HepG2 (cell line): ENCODE results near the gene TMEM143. TPM values are rescaled to one million over a fixed set of nuclear protein-coding genes. Genes with fewer than 3 reads are reported as not detected.

Experiments used
- ATAC-seq: fragments of 200-7000 bp; cut with Tn5 transposase; 3 replicates; pipeline ENCODE4 v1.9.1; 2020; ENCODE audit warnings: mild to moderate bottlenecking, moderate library complexity
- BruUV-seq: library from RNA; stranded (reverse); fragments of 400-500 nt; replicated peaks from 2 replicates; lab custom pipeline; 2021; lab: Mats Ljungman, UMichigan
- CTCF ChIA-PET: fragments of 300-600 bp; formaldehyde crosslinking; extraction: SDS; loops from one replicate; lab custom pipeline; 2021; ENCODE audit warnings: low total read pairs, inconsistent platforms, low intra/inter-chr PET ratio; lab: Yijun Ruan, JAX
- POLR2A ChIA-PET: fragments of 350-600 bp; sonication (Branson Sonifier 250); formaldehyde crosslinking; loops from one replicate; lab custom pipeline; 2020; ENCODE audit warnings: antibody characterized with exemption, inconsistent platforms; lab: Yijun Ruan, JAX
- DNase-seq: peaks from one replicate; pipeline ENCODE4 v3.0.0-alpha.2; 2015; ENCODE audit warnings: low spot score
- FAIRE-seq: peaks from 3 replicates; lab custom pipeline; 2011; peaks lifted over from hg19 to GRCh38; lab: Jason Lieb, UNC
- H2AFZ ChIP-seq: one replicate; pipeline ENCODE4 v1.6.1; 2011; ENCODE audit warnings: low read length, inconsistent platforms
- H3K27ac ChIP-seq: fragments of 300-600 bp; 3 replicates; pipeline ENCODE4 v1.8.0; 2011; ENCODE audit warnings: mixed run types, mild to moderate bottlenecking, mixed read lengths, low read length, inconsistent platforms; ENCODE audit not compliant: insufficient read depth; ENCODE audit errors: extremely low read length
- H3K27me3 ChIP-seq, 2 experiments: fragments of 200-600 bp in 1 of 2; 2 replicates in 1 of 2; 3 replicates in 1 of 2; pipeline versions ENCODE4 v1.6.0 to v1.8.0; 2011; ENCODE audit warnings: low read length in 2 of 2, mild to moderate bottlenecking in 2 of 2, moderate library complexity in 2 of 2, inconsistent platforms in 1 of 2; ENCODE audit not compliant: insufficient read depth in 2 of 2, control insufficient read depth in 1 of 2
- H3K36me3 ChIP-seq, 2 experiments: fragments of 200-600 bp in 1 of 2; replicated peaks in 1 of 2; 2 replicates in 1 of 2; 3 replicates in 1 of 2; pipeline versions ENCODE4 v1.5.1 to v1.8.0; 2011; ENCODE audit warnings: low read length in 2 of 2, inconsistent platforms in 1 of 2; ENCODE audit not compliant: insufficient read depth in 2 of 2, control insufficient read depth in 1 of 2
- H3K4me1 ChIP-seq: 2 replicates; pipeline ENCODE4 v1.5.1; 2012; ENCODE audit warnings: low read length, inconsistent platforms; ENCODE audit not compliant: insufficient read depth
- H3K4me2 ChIP-seq: 2 replicates; pipeline ENCODE4 v1.6.0; 2011; ENCODE audit warnings: low read depth, low read length, inconsistent platforms
- H3K4me3 ChIP-seq, 3 experiments: fragments of 200-600 bp in 1 of 3; sonication (generic), shearing (Covaris generic) in 1 of 3; replicated peaks in 1 of 3; 2 replicates each; pipeline ENCODE4 v1.5.1; 2011 to 2016; ENCODE audit warnings: low read length in 3 of 3, inconsistent platforms in 2 of 3, low read depth in 2 of 3, mild to moderate bottlenecking in 2 of 3, control low read depth in 1 of 3, mixed read lengths in 1 of 3; ENCODE audit not compliant: insufficient read depth in 1 of 3
- H3K79me2 ChIP-seq: one replicate; pipeline ENCODE4 v1.6.1; 2011; ENCODE audit warnings: low read length, inconsistent platforms; ENCODE audit not compliant: insufficient read depth
- H3K9ac ChIP-seq: 2 replicates; pipeline ENCODE4 v1.6.0; 2011; ENCODE audit warnings: mild to moderate bottlenecking, low read depth, low read length, inconsistent platforms; ENCODE audit not compliant: insufficient read depth
- H3K9me3 ChIP-seq: 2 replicates; pipeline ENCODE4 v1.5.1; 2012; ENCODE audit warnings: mild to moderate bottlenecking, low read length
- H4K20me1 ChIP-seq: 2 replicates; pipeline ENCODE4 v1.6.0; 2011; ENCODE audit warnings: inconsistent platforms, mild to moderate bottlenecking, low read length, moderate library complexity; ENCODE audit not compliant: insufficient read depth
- ARHGAP35 ChIP-seq: sonication (generic); formaldehyde crosslinking; IDR thresholded peaks from 2 replicates; pipeline ENCODE4 v1.9.0; 2022; ENCODE audit warnings: mild to moderate bottlenecking, inconsistent platforms, moderate library complexity, missing genetic modification reagents, borderline replicate concordance
- ELF1 ChIP-seq: sonication (generic); formaldehyde crosslinking; IDR thresholded peaks from 2 replicates; pipeline ENCODE4 v1.4.0; 2020; ENCODE audit warnings: missing genetic modification reagents
- EZH2 ChIP-seq: conservative IDR thresholded peaks from 2 replicates; pipeline ENCODE4 v1.6.1; 2012; ENCODE audit warnings: mild to moderate bottlenecking, low read depth, low read length, moderate library complexity
- GABPB1 ChIP-seq: IDR thresholded peaks from 2 replicates; pipeline ENCODE4 v1.6.1; 2016; ENCODE audit warnings: mild to moderate bottlenecking, missing genetic modification reagents, moderate library complexity, missing compliant biosample characterization
- MAZ ChIP-seq, 2 experiments: sonication (generic) in 1 of 2; formaldehyde crosslinking in 1 of 2; IDR thresholded peaks; 2 replicates each; pipeline versions ENCODE4 v1.5.0 to v1.6.1; 2012 to 2020; ENCODE audit warnings: low read depth in 2 of 2, mild to moderate bottlenecking in 2 of 2, borderline replicate concordance in 1 of 2, improper control_type of control experiment in 1 of 2, low read length in 1 of 2, missing genetic modification reagents in 1 of 2, moderate library complexity in 1 of 2
- MTF2 ChIP-seq: sonication (generic); formaldehyde crosslinking; IDR thresholded peaks from 2 replicates; pipeline ENCODE4 v1.5.0; 2020; ENCODE audit warnings: missing genetic modification reagents, borderline replicate concordance
- TARDBP ChIP-seq: sonication (generic); formaldehyde crosslinking; IDR thresholded peaks from 2 replicates; pipeline ENCODE4 v1.8.0; 2022; ENCODE audit warnings: mild to moderate bottlenecking, missing genetic modification reagents
- THYN1 ChIP-seq: sonication (generic); formaldehyde crosslinking; IDR thresholded peaks from 2 replicates; pipeline ENCODE4 v1.8.1; 2023; ENCODE audit warnings: low read depth, mild to moderate bottlenecking, moderate library complexity, missing genetic modification reagents, borderline replicate concordance
- ZBTB7A ChIP-seq: sonication (generic); formaldehyde crosslinking; IDR thresholded peaks from 2 replicates; pipeline ENCODE4 v1.8.0; 2022; ENCODE audit warnings: mild to moderate bottlenecking, missing genetic modification reagents
- ZNF614 ChIP-seq: IDR thresholded peaks from 2 replicates; pipeline ENCODE4 v1.6.1; 2018; ENCODE audit warnings: missing biosample characterization, missing genetic modification reagents, inconsistent platforms, borderline replicate concordance
- ZSCAN22 ChIP-seq: sonication (generic); formaldehyde crosslinking; IDR thresholded peaks from 2 replicates; pipeline ENCODE4 v1.4.0; 2020; ENCODE audit warnings: mild to moderate bottlenecking, missing genetic modification reagents
- WGBS: methylation state at CpG from one replicate; pipeline ENCODE4 v1.1.6; 2017; ENCODE audit warnings: low lambda C conversion rate; 5-methylcytosine and 5-hydroxymethylcytosine counted together
- in situ Hi-C: cut with HindIII; loops from 2 replicates; pipeline ENCODE4 v1.10.0; 2017; ENCODE audit warnings: low pct_unique_long_range_greater_than_20kb; ENCODE audit not compliant: extremely low pct_ligation_motif_present
- intact Hi-C: fragments of 100-400 bp; cut with micrococcal nuclease; formaldehyde crosslinking; loops from one replicate; pipeline ENCODE4 v1.10.0; 2022; ENCODE audit not compliant: unreplicated experiment
- polyA plus RNA-seq, 8 experiments: library from polyadenylated mRNA; depleted of rRNA in 3 of 8; stranded (reverse) in 7 of 8; unstranded in 1 of 8; fragments of >200 nt; fragmentation: Illumina TruSeq in 4 of 8; extraction: Trizol in 4 of 8; gene quantifications; 2 replicates each; pipeline versions ENCODE4 v1.2.1 to v1.2.3, GENCODE V29; 2011 to 2016; ENCODE audit warnings: low read depth in 4 of 8, missing spikeins in 1 of 8, mixed read lengths in 1 of 8; ENCODE audit not compliant: insufficient read depth in 1 of 8
- total RNA-seq, 5 experiments: library from RNA; depleted of rRNA; stranded (reverse); fragments of >200 nt; fragmentation: Illumina TruSeq; extraction: Trizol; gene quantifications; 2 replicates each; pipeline ENCODE4 v1.2.3, GENCODE V29; 2016; ENCODE audit warnings: low read depth in 1 of 5
- TF ChIP-seq, protein P1 (sequence below): IDR thresholded peaks from 2 replicates; pipeline ENCODE4 v1.6.1; 2016; ENCODE audit warnings: mild to moderate bottlenecking
- TF ChIP-seq, protein P2 (sequence below): sonication (generic); formaldehyde crosslinking; IDR thresholded peaks from 2 replicates; pipeline ENCODE4 v1.8.0; 2022; ENCODE audit warnings: low read depth, missing genetic modification reagents
- TF ChIP-seq, protein P3 (sequence below): sonication (generic); formaldehyde crosslinking; IDR thresholded peaks from 2 replicates; pipeline ENCODE4 v1.5.0; 2020; ENCODE audit warnings: mild to moderate bottlenecking, missing genetic modification reagents, moderate library complexity

Gene TMEM143
- total and polyA plus RNA-seq, 2 of the 13 experiments (the other 11 are each of a cell fraction or from before 2014, with no cell fraction given) = 7.7 to 11.3 TPM

DNA sequence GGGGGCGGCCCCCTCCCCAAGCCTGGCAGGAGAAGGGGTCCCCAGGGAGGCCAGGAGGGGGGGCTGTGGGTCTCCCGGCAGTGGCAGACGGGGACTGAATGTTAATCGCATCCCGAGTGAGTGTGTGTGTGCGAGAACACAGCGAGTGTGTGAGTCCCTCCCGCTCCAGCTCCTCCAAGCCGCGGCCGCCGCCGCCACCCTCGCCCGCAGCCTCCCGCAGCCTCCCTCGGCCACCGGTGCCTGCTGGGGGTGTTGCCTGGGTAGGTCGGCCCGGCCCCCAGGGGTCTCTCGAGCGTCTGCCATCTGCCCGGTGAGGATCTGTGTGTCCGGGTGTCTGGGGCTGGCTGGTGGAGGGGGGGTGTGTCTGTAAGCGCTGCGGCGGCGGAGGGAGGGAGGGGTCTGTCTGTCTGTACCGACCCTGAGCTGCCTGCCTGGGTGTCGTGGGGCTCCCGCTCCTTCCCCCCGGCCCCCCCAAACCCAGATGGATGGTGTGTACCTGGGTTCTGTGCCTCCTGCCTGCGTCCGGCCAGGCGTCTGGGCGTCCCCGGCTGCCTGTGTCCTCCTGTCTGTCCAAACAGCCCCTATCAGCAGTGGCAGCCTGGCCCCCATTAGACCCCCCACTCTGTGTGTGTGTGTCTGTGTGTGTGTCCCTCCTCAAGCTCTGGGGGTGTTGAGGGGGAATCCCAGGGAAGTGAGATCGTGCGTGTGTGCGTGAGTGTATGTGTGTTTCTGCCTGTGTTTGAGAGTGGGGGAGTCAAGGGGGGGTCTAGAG is 30.0 kb upstream of the TMEM143 start, which contains the start of gene GRIN2D:
TSS of gene GRIN2D (plus strand) at position 110 of the 772 bp plus-strand sequence. CDS start 4,725 bp downstream, outside the sequence.
- in situ Hi-C loops (loop anchor here (5.0 kb wide), 2 partner anchors 41 to 76 kb away; no protein-coding TSS in a partner anchor), intact Hi-C loops (loop anchor here (5.0 kb wide), 2 partner anchors 41 to 71 kb away; a partner anchor contains a TSS)
- ATAC-seq (peak; percentile 28), FAIRE-seq (no peak), DNase-seq (no peak)
- no TSS peak for BruUV-seq
- Histone ChIP-seq H3K4me2 (peak within 1 kb of the TSS; percentile 88), H3K79me2 (peaks cover 16% of the 10 kb centered on the region), H3K27me3 (peaks cover 11 to 50% of the 10 kb centered on the region in 2 experiments), H2AFZ (no peak within 1 kb of the TSS), H3K9me3 (no peaks in the 10 kb centered on the region), H4K20me1 (peaks cover 4% of the 10 kb centered on the region; the same call in 1 of the 2 replicates), H3K4me3 (peak within 1 kb of the TSS; percentile 41 to 71 (median 56); a peak in 5 of 6 replicates), H3K27ac (no peak within 1 kb of the TSS), H3K9ac (peak within 1 kb of the TSS; percentile 46), H3K36me3 (peaks cover 0 to 8% of the 10 kb centered on the region in 2 experiments; a peak in 2 of 5 replicates), H3K4me1 (peaks cover 79% of the 10 kb centered on the region)
- CTCF ChIA-PET = no interaction called here
- POLR2A ChIA-PET = interaction anchor here (0.6 to 1.8 kb wide), 3 partner anchors 30 to 67 kb away, joined by 3 to 6 read pairs (median 3); partner anchors contain the start of genes SYNGR4 and TMEM143
- WGBS = 4% methylated on average over 6 of the region's 40 CpGs
- TF ChIP-seq, protein P1, sequence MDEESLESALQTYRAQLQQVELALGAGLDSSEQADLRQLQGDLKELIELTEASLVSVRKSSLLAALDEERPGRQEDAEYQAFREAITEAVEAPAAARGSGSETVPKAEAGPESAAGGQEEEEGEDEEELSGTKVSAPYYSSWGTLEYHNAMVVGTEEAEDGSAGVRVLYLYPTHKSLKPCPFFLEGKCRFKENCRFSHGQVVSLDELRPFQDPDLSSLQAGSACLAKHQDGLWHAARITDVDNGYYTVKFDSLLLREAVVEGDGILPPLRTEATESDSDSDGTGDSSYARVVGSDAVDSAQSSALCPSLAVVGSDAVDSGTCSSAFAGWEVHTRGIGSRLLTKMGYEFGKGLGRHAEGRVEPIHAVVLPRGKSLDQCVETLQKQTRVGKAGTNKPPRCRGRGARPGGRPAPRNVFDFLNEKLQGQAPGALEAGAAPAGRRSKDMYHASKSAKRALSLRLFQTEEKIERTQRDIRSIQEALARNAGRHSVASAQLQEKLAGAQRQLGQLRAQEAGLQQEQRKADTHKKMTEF (CRISPR knock-in tag) = peak; percentile 33; the same call in 1 of the 2 replicates
- TF ChIP-seq ZNF614 (CRISPR knock-in tag) (no peak), EZH2 (peak; percentile 32; the same call in 1 of the 2 replicates), ZBTB7A (CRISPR knock-in tag) (peak; percentile 29; the same call in 1 of the 2 replicates), ARHGAP35 (CRISPR knock-in tag) (0 out of 2 replicates have a peak, but pooled peaks have one; percentile 20), THYN1 (no peak), ELF1 (CRISPR knock-in tag) (no peak), MAZ (IDR thresholded peaks at IDR 0.05; ENCODE audit: borderline replicate concordance, low read depth, low read length) (no peak), MAZ (CRISPR knock-in tag; IDR thresholded peaks at IDR 0.05; ENCODE audit: low read depth) (0 out of 2 replicates have a peak, but pooled peaks have one; percentile 40), ZSCAN22 (CRISPR knock-in tag) (0 out of 2 replicates have a peak, but pooled peaks have one; percentile 19), TARDBP (CRISPR knock-in tag) (0 out of 2 replicates have a peak, but pooled peaks have one; percentile 16), GABPB1 (CRISPR knock-in tag) (peak; percentile 33; the same call in 1 of the 2 replicates), MTF2 (peak; percentile 29; the same call in 1 of the 2 replicates)
- TF ChIP-seq, protein P2, sequence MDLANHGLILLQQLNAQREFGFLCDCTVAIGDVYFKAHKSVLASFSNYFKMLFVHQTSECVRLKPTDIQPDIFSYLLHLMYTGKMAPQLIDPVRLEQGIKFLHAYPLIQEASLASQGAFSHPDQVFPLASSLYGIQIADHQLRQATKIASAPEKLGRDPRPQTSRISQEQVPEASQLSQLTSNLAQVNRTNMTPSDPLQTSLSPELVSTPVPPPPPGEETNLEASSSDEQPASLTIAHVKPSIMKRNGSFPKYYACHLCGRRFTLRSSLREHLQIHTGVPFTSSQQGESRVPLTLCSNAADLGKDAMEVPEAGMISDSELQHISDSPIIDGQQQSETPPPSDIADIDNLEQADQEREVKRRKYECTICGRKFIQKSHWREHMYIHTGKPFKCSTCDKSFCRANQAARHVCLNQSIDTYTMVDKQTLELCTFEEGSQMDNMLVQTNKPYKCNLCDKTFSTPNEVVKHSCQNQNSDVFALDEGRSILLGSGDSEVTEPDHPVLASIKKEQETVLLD (CRISPR knock-in tag) = no peak
- TF ChIP-seq, protein P3, sequence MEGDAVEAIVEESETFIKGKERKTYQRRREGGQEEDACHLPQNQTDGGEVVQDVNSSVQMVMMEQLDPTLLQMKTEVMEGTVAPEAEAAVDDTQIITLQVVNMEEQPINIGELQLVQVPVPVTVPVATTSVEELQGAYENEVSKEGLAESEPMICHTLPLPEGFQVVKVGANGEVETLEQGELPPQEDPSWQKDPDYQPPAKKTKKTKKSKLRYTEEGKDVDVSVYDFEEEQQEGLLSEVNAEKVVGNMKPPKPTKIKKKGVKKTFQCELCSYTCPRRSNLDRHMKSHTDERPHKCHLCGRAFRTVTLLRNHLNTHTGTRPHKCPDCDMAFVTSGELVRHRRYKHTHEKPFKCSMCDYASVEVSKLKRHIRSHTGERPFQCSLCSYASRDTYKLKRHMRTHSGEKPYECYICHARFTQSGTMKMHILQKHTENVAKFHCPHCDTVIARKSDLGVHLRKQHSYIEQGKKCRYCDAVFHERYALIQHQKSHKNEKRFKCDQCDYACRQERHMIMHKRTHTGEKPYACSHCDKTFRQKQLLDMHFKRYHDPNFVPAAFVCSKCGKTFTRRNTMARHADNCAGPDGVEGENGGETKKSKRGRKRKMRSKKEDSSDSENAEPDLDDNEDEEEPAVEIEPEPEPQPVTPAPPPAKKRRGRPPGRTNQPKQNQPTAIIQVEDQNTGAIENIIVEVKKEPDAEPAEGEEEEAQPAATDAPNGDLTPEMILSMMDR = peak; percentile 20
